Uterus (tissue), 2 donors: Measurements from ENCODE around the gene PHF14.

Experiments
- CTCF ChIP-seq, 4 experiments: fragments of 200-600 bp in 2 of 4; fragments of 450-650 bp in 2 of 4; sonication (generic) in 2 of 4; IDR thresholded peaks; one replicate each; pipeline ENCODE4 v1.5.1; 2016 to 2019; ENCODE audit warnings: antibody characterized with exemption in 4 of 4, mild to moderate bottlenecking in 2 of 4, moderate library complexity in 1 of 4
- POLR2A ChIP-seq, 2 donors: fragments of 450-650 bp; IDR thresholded peaks; one replicate each; pipeline ENCODE4 v1.6.1; 2016; ENCODE audit warnings: antibody characterized with exemption in 2 of 2, mild to moderate bottlenecking in 1 of 2, moderate library complexity in 1 of 2

- no peak for TF ChIP-seq CTCF (IDR thresholded peaks at IDR 0.05)
- no peak for TF ChIP-seq POLR2A (IDR thresholded peaks at IDR 0.05)
Observed at GRCh38 chr7:11128498-11128897, 154.8 kb downstream of the PHF14 start.
